Stimulated activated effector memory CD8-positive, alpha-beta T cell treated with anti-CD3 and anti-CD28 coated beads, Interleukin-12 subunit alpha, Interleukin-12 subunit beta, amount 100 ng/mL, for 72 hours (primary cell): ENCODE data around the gene TMEM126B.

Experiments
- ATAC-seq: fragments of 150-1000 bp; cut with Tn5 transposase; 2 replicates; pipeline ENCODE4 v1.10.0; 2021
- DNase-seq, 2 donors: peaks; one replicate each; pipeline ENCODE4 v3.0.0; 2021 to 2022; ENCODE audit warnings: low spot score in 2 of 2
- H3K27ac Mint-ChIP-seq: one replicate; pipeline ENCODE4 v1.8.0; 2022; ENCODE audit warnings: mild to moderate bottlenecking, mixed read lengths
- H3K36me3 Mint-ChIP-seq: one replicate; pipeline ENCODE4 v1.8.0; 2022; ENCODE audit warnings: mild to moderate bottlenecking, mixed read lengths
- H3K4me1 Mint-ChIP-seq: one replicate; pipeline ENCODE4 v1.8.0; 2022; ENCODE audit warnings: mixed read lengths
- H3K4me3 Mint-ChIP-seq: one replicate; pipeline ENCODE4 v1.8.0; 2022; ENCODE audit warnings: mild to moderate bottlenecking, mixed read lengths
- H3K9me3 Mint-ChIP-seq: one replicate; pipeline ENCODE4 v1.8.0; 2022; ENCODE audit warnings: mixed read lengths

TMEM126B gene

GRCh38 chr11:85685820-85686459 lies 57.5 kb downstream of the TMEM126B start, which contains the start of gene CCDC89:
TSS of gene CCDC89 (minus strand) at chr11:85686195. CDS start at chr11:85686130, 65 bp downstream.
- H3K27ac Mint-ChIP-seq, result no peak within 1 kb of the TSS
- H3K9me3 Mint-ChIP-seq, result no peaks in the 10 kb centered on the region
- H3K4me3 Mint-ChIP-seq, result no peak within 1 kb of the TSS
- peaks cover 28% of the 10 kb centered on the region for H3K36me3 Mint-ChIP-seq
- peaks cover 45% of the 10 kb centered on the region for H3K4me1 Mint-ChIP-seq
- DNase-seq (no peak), ATAC-seq (no peak)
